KOPT-K1 (cell line): ENCODE data around the gene POC1B.

Source experiments
- H3K27ac ChIP-seq: fragments of 200-600 bp; sonication (generic); 2 replicates; pipeline ENCODE4 v1.5.1; 2016; ENCODE audit warnings: antibody characterized with exemption, mild to moderate bottlenecking, low read depth, low read length; ENCODE audit not compliant: poor library complexity, severe bottlenecking
- H3K36me3 ChIP-seq: fragments of 200-600 bp; sonication (generic); 2 replicates; pipeline ENCODE4 v1.5.1; 2017; ENCODE audit warnings: antibody characterized with exemption, mild to moderate bottlenecking, low read length, moderate library complexity; ENCODE audit not compliant: insufficient read depth
- H3K9me3 ChIP-seq: fragments of 200-600 bp; sonication (generic); 2 replicates; pipeline ENCODE4 v1.5.1; 2017; ENCODE audit warnings: antibody characterized with exemption, low read length, mild to moderate bottlenecking; ENCODE audit not compliant: insufficient read depth, poor library complexity, severe bottlenecking

The POC1B gene

GRCh38 chr12:89386138-89386537 is 139.7 kb downstream of the POC1B start:
- no peaks in the 10 kb centered on the region for H3K9me3 ChIP-seq
- H3K36me3 ChIP-seq: no peaks in the 10 kb centered on the region
- no peak overlapping the region for H3K27ac ChIP-seq

- no peaks in the 10 kb centered on the region for H3K36me3 ChIP-seq
- no peaks in the 10 kb centered on the region for H3K9me3 ChIP-seq
- H3K27ac ChIP-seq: no peak overlapping the region
These were observed 141.0 kb downstream of the POC1B start for GRCh38 chr12:89384807-89385206.

DNA sequence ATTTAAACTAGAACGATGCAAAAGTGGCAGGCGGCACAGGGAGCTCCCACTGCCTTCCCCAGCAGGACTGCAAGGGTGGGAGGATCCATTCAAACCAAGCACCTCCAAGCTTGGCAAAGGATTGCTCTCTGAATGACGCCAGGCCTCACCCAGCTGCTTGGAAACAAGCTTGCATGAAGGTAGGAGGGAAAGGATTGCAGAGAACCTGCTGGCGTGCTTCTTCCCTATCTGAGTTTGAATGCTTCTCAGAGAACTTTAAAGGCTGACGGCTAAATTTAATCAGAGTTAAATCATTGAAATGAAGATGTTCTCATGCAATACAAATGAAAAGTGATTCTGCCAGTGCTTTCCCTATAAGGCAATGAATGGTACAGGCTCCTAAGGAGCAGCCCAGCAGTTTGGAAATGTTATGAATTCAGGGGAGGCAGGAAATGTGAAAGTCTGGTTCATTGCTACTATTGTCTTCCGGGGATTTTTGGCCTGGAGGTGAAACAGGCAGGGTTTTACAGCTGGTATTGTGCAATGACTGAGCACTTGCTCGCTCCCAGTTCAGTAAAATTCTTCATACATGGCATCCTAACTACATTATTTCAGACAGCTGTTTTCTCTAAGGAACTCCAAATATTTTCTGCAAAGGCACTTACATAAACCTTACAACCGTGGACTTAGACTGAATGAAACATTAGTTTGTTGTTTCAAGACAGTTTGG is 141.6 kb downstream of the POC1B start:
- no peaks in the 10 kb centered on the region for H3K36me3 ChIP-seq
- H3K9me3 ChIP-seq: no peaks in the 10 kb centered on the region
- no peak overlapping the region for H3K27ac ChIP-seq

- H3K36me3 ChIP-seq: no peaks in the 10 kb centered on the region
- H3K27ac ChIP-seq: no peak overlapping the region
- H3K9me3 ChIP-seq: no peaks in the 10 kb centered on the region
These were observed 142.4 kb downstream of the POC1B start for GRCh38 chr12:89383235-89384049.

GRCh38 chr12:89382328-89382727 is 143.5 kb downstream of the POC1B start:
- Histone ChIP-seq H3K27ac (no peak overlapping the region), H3K36me3 (no peaks in the 10 kb centered on the region), H3K9me3 (no peaks in the 10 kb centered on the region)

GRCh38 chr12:89379839-89380467 is 145.9 kb downstream of the POC1B start:
- Histone ChIP-seq H3K9me3 (no peaks in the 10 kb centered on the region), H3K36me3 (no peaks in the 10 kb centered on the region), H3K27ac (no peak overlapping the region)

- H3K27ac ChIP-seq: no peak overlapping the region
- no peaks in the 10 kb centered on the region for H3K9me3 ChIP-seq
- H3K36me3 ChIP-seq: no peaks in the 10 kb centered on the region
These were observed 146.6 kb downstream of the POC1B start for GRCh38 chr12:89379148-89379838.

DNA sequence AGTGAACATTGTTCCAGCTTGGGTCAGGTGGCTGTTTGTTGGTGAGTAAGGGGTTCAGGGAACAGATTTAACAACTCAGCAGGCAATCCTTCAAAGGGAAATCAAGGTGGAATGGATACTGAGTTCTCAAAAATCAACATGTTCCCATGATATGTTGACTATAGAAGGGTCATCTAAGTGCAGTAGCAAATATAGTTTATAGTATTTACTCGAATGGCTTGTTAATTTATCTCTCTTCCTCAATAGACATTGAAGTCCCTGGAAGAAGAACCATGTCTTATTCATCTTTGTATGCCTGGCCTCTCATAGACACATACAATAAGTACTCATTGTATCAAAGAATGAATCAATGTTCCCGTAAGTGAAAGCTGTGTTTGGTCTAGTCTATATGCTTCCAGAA is 149.0 kb downstream of the POC1B start:
- Histone ChIP-seq H3K9me3 (no peaks in the 10 kb centered on the region), H3K27ac (no peak overlapping the region), H3K36me3 (no peaks in the 10 kb centered on the region)

- Histone ChIP-seq H3K27ac (no peak overlapping the region), H3K36me3 (no peaks in the 10 kb centered on the region), H3K9me3 (no peaks in the 10 kb centered on the region)
These were observed 149.7 kb downstream of the POC1B start for GRCh38 chr12:89376202-89376529.

DNA sequence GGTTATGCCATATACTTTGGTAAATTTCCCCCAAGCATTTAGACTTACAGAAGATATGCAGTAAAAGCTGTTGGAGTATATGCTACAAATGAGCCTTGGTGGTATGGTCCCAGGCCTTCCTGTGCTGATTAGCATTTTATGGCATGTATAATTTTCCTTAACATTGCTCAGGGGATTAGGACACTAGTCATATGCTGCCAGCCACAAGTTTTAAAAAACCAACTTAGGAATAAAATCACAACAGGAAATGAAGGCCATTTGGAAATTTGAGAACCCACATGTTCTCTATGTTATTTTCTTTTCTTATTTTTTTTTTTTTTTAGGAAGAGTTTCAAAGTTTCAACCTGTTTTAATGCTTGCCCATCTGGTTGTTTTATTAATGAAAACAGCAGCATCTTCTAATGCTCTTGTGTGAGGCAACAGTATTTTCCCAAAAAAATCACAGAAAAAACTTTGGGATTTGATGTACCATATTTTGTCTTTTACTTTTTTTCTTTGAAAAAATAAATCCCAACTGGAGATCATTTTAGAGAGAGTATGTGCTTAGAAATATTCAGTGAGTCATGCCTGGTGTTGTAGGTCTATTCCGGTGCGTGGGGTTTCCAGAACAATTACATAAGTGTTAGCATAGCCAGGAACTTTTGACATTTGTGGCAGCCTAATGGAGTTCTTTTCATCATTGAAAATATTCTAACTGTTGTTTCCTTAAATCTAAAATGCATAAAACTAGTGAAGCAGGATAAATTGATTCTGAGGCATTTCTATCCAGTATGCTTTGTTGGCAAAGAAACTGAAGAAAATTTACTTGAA is 151.9 kb downstream of the POC1B start:
- Histone ChIP-seq H3K9me3 (no peaks in the 10 kb centered on the region), H3K36me3 (no peaks in the 10 kb centered on the region), H3K27ac (no peak overlapping the region)

GRCh38 chr12:89372584-89373370 is 153.1 kb downstream of the POC1B start:
- Histone ChIP-seq H3K36me3 (no peaks in the 10 kb centered on the region), H3K9me3 (no peaks in the 10 kb centered on the region), H3K27ac (no peak overlapping the region)

GRCh38 chr12:89370850-89371249 is 155.0 kb downstream of the POC1B start:
- Histone ChIP-seq H3K36me3 (no peaks in the 10 kb centered on the region), H3K27ac (no peak overlapping the region), H3K9me3 (no peaks in the 10 kb centered on the region)

DNA sequence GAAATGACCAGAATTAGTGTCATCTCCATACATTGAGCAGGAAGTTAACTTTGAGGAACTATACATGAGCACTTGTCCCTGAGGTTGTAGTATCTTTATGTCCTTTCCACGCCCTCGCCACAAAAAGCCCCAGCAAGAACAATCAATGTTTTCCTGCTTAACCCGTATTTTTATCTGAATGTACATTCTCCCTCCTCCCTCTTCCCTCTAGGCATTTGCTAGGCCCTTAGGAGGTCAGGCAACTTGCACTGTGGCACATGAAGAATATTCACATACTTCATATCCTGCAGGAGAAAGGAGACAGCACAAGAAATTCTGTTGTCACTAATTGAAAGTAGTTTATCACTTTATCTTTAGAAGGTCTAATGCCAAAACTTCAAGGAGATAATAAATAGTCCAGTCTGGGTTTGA is 155.4 kb downstream of the POC1B start:
- H3K27ac ChIP-seq: no peak overlapping the region
- no peaks in the 10 kb centered on the region for H3K36me3 ChIP-seq
- H3K9me3 ChIP-seq: no peaks in the 10 kb centered on the region
